ENCODE data around the gene BIK. TPM values are rescaled to one million over a fixed set of nuclear protein-coding genes. Genes with fewer than 3 reads are reported as not detected.

The BIK gene
- total RNA-seq, 1 experiment from 2014 or later = 3.2 TPM

- TF ChIP-seq, protein P1, sequence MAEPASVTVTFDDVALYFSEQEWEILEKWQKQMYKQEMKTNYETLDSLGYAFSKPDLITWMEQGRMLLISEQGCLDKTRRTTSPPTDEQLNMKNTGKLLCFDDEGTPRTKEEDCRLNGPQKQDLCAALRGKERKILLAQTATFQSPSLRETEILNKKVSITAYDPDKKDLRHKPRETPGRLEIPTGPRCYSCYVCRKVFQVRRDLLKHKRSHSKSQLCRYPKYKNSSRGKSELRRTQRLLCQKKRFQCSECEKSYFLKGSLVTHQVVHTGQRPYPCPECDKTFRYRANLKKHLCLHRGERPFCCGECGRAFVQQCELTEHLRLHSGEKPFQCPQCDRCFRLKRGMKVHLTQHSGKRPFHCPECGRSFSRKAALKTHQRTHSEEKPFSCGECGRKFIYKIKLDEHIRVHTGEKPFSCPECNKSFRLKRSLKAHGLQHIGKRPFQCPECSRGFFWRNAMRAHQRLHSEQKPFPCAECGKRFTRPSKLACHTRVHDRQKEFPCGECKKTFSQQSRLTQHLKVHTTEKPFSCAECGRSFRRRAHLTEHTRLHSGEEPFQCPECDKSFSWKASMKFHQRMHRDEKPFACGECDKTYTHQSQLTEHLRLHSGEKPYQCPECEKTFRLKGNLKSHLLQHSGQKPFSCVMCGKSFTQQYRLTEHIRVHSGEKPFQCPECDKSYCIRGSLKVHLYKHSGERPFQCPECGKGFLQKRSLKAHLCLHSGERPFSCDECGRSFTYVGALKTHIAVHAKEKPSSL (CRISPR knock-in tag; conservative IDR thresholded peaks at IDR 0.05) = no peak
Observed at GRCh38 chr22:43150731-43151206, 40.2 kb downstream of the BIK start (continued).

DNA sequence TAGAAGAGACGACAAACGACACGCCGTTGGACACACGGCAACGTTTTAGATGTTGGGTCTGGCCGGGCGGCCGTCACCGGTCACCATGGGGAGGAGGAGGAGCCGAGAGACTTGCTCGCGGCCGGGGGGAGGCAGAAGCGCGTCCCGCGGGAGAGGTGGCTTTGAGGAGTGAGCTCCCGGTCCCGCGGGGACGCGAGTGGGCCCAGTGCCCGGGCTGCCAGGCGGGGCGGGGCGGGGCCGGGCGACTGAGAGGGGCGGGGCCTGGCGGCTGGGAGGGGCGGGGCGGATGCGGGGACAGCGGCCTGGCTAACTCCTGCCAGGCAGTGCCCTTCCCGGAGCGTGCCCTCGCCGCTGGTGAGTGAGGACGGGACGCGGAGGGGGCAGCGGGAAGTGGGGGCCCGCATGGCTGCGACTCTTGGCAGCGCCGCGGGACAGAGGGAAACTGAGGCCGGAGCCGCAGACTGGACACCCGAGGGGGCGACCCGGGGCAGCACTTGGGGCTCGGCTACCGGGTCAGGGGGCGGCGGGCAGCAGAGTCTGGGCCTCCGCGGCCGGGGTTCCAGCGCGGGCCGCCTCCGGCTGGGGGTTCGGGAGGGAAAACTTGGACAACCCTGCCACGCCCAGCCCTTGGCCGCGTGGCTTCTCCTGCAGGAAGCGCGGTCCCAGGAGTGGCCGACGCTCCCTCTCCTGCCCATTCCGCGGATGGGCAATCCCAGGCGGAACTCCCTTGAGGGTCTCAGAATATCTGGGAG, 40.9 kb downstream of the BIK start, which contains the start of gene TSPO:
TSPO (plus strand) TSS at position 309 of the 752 bp plus-strand sequence. CDS start 7,680 bp downstream, outside the sequence.
- Mint-ChIP-seq H3K27me3 (ENCODE audit: low read depth) (peaks cover 14% of the 10 kb centered on the region), H3K4me3 (peak within 1 kb of the TSS; percentile 88), H3K9me3 (no peaks in the 10 kb centered on the region), H3K27ac (no peak within 1 kb of the TSS), H3K36me3 (no peaks in the 10 kb centered on the region), H3K4me1 (peaks cover 8% of the 10 kb centered on the region)
- ATAC-seq (peak; percentile 67), DNase-seq (ENCODE audit: low spot score) (no peak)
- POLR2A ChIA-PET = no interaction called here
- CTCF ChIA-PET = no interaction called here
- TF ChIP-seq ARID4B (CRISPR knock-in tag; IDR thresholded peaks at IDR 0.05; ENCODE audit: borderline replicate concordance) (0 out of 2 replicates have a peak, but pooled peaks have one; percentile 54), FOXK1 (CRISPR knock-in tag; IDR thresholded peaks at IDR 0.05) (no peak), TEAD1 (CRISPR knock-in tag; IDR thresholded peaks at IDR 0.05) (no peak), SMAD3 (CRISPR knock-in tag; IDR thresholded peaks at IDR 0.05; ENCODE audit: borderline replicate concordance) (no peak), ZNF317 (CRISPR knock-in tag; IDR thresholded peaks at IDR 0.05; ENCODE audit: borderline replicate concordance, low read depth) (no peak), SP1 (CRISPR knock-in tag; conservative IDR thresholded peaks at IDR 0.05) (no peak), ATF1 (CRISPR knock-in tag; IDR thresholded peaks at IDR 0.05) (no peak), TCF7 (CRISPR knock-in tag; IDR thresholded peaks at IDR 0.05; ENCODE audit: low read depth) (no peak), GRHL2 (CRISPR knock-in tag; IDR thresholded peaks at IDR 0.05; ENCODE audit: insufficient replicate concordance, severe bottlenecking) (no peak), IRF1 (CRISPR knock-in tag; IDR thresholded peaks at IDR 0.05) (no peak), IRF2 (CRISPR knock-in tag; IDR thresholded peaks at IDR 0.05; ENCODE audit: borderline replicate concordance, low read depth) (no peak), NR1H2 (CRISPR knock-in tag; IDR thresholded peaks at IDR 0.05) (no peak), NR3C1 (CRISPR knock-in tag; conservative IDR thresholded peaks at IDR 0.05; ENCODE audit: low read depth) (no peak), CREB1 (CRISPR knock-in tag; IDR thresholded peaks at IDR 0.05) (no peak), SMAD4 (CRISPR knock-in tag; IDR thresholded peaks at IDR 0.05) (no peak), GABPB1 (CRISPR knock-in tag; IDR thresholded peaks at IDR 0.05) (no peak), PRDM15 (CRISPR knock-in tag; IDR thresholded peaks at IDR 0.05) (peak; percentile 82)
- TF ChIP-seq, protein P2, sequence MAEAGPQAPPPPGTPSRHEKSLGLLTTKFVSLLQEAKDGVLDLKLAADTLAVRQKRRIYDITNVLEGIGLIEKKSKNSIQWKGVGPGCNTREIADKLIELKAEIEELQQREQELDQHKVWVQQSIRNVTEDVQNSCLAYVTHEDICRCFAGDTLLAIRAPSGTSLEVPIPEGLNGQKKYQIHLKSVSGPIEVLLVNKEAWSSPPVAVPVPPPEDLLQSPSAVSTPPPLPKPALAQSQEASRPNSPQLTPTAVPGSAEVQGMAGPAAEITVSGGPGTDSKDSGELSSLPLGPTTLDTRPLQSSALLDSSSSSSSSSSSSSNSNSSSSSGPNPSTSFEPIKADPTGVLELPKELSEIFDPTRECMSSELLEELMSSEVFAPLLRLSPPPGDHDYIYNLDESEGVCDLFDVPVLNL (CRISPR knock-in tag; IDR thresholded peaks at IDR 0.05; ENCODE audit: borderline replicate concordance, low read depth) = no peak
- TF ChIP-seq, protein P3, sequence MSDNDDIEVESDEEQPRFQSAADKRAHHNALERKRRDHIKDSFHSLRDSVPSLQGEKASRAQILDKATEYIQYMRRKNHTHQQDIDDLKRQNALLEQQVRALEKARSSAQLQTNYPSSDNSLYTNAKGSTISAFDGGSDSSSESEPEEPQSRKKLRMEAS (CRISPR knock-in tag; IDR thresholded peaks at IDR 0.05) = peak; percentile 71; the same call in 1 of the 2 replicates
- TF ChIP-seq, protein P4, sequence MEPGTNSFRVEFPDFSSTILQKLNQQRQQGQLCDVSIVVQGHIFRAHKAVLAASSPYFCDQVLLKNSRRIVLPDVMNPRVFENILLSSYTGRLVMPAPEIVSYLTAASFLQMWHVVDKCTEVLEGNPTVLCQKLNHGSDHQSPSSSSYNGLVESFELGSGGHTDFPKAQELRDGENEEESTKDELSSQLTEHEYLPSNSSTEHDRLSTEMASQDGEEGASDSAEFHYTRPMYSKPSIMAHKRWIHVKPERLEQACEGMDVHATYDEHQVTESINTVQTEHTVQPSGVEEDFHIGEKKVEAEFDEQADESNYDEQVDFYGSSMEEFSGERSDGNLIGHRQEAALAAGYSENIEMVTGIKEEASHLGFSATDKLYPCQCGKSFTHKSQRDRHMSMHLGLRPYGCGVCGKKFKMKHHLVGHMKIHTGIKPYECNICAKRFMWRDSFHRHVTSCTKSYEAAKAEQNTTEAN (CRISPR knock-in tag; IDR thresholded peaks at IDR 0.05) = 0 out of 2 replicates have a peak, but pooled peaks have one; percentile 57

Measured in WTC11 (cell line).